CD4-positive, CD25-positive, alpha-beta regulatory T cell (primary cell): ENCODE results near the gene CLEC20A. TPM values are rescaled to one million over a fixed set of nuclear protein-coding genes. Genes with fewer than 3 reads are reported as not detected.
A peak's percentile ranks its signal among the peaks of the same experiment; 100 is the strongest.

ENCODE experiments used
- ATAC-seq, 2 donors: fragments of 150-1000 bp; cut with Tn5 transposase; one replicate each; pipeline ENCODE4 v1.10.0; 2021; ENCODE audit warnings: low read depth in 2 of 2, moderate number of reproducible peaks in 2 of 2, moderate library complexity in 1 of 2
- DNase-seq, 3 donors: peaks; one replicate each; pipeline versions ENCODE4 v3.0.0 to v3.0.0-alpha.2; 2012 to 2022; ENCODE audit warnings: mixed read lengths in 1 of 3
- H3K27ac ChIP-seq: one replicate; pipeline ENCODE4 v1.7.0; 2013; ENCODE audit warnings: mild to moderate bottlenecking, low read length; ENCODE audit not compliant: insufficient read depth, poor library complexity, severe bottlenecking
- H3K27me3 ChIP-seq: one replicate; pipeline ENCODE4 v1.7.0; 2013; ENCODE audit warnings: low read length; ENCODE audit not compliant: control insufficient read depth, insufficient read depth
- H3K36me3 ChIP-seq: one replicate; pipeline ENCODE4 v1.7.0; 2013; ENCODE audit warnings: mild to moderate bottlenecking, low read length, moderate library complexity; ENCODE audit not compliant: control insufficient read depth, insufficient read depth
- H3K4me1 ChIP-seq: 2 replicates; pipeline ENCODE4 v1.7.0; 2013; ENCODE audit warnings: mild to moderate bottlenecking, low read length; ENCODE audit not compliant: insufficient read depth, control insufficient read depth, poor library complexity, severe bottlenecking
- H3K4me3 ChIP-seq: one replicate; pipeline ENCODE4 v1.7.0; 2013; ENCODE audit warnings: low read depth, mild to moderate bottlenecking, low read length, moderate library complexity
- H3K9me3 ChIP-seq, 2 experiments: 1 replicate in 1 of 2; 2 replicates in 1 of 2; pipeline ENCODE4 v1.7.0; 2013; ENCODE audit warnings: low read length in 2 of 2, mild to moderate bottlenecking in 1 of 2, moderate library complexity in 1 of 2; ENCODE audit not compliant: control insufficient read depth in 2 of 2
- H3K27ac Mint-ChIP-seq, 3 donors: one replicate each; pipeline ENCODE4 v1.8.0; 2020 to 2022; ENCODE audit warnings: mild to moderate bottlenecking in 3 of 3, mixed read lengths in 3 of 3, moderate library complexity in 2 of 3
- H3K27me3 Mint-ChIP-seq: one replicate; pipeline ENCODE4 v1.8.0; 2022; ENCODE audit warnings: mild to moderate bottlenecking, mixed read lengths
- H3K36me3 Mint-ChIP-seq: one replicate; pipeline ENCODE4 v1.8.0; 2020; ENCODE audit warnings: mixed read lengths
- H3K4me1 Mint-ChIP-seq, 4 donors: one replicate each; pipeline ENCODE4 v1.8.0; 2020 to 2022; ENCODE audit warnings: mixed read lengths in 4 of 4, mild to moderate bottlenecking in 1 of 4
- H3K4me3 Mint-ChIP-seq, 4 donors: one replicate each; pipeline ENCODE4 v1.8.0; 2020 to 2022; ENCODE audit warnings: mild to moderate bottlenecking in 4 of 4, mixed read lengths in 4 of 4, moderate library complexity in 3 of 4
- H3K9me3 Mint-ChIP-seq, 7 donors: one replicate each; pipeline ENCODE4 v1.8.0; 2020 to 2022; ENCODE audit warnings: mixed read lengths in 7 of 7, mild to moderate bottlenecking in 3 of 7, moderate library complexity in 2 of 7
- polyA plus RNA-seq, 4 donors: library from polyadenylated mRNA; unstranded; fragments of 300-500 nt; fragmentation: Illumina TruSeq; gene quantifications; one replicate each; pipeline ENCODE4 v1.2.3, GENCODE V29; 2021
- total RNA-seq: library from RNA; stranded (reverse); gene quantifications from one replicate; pipeline ENCODE4 v1.2.3, GENCODE V29; 2022

Gene CLEC20A
- total and polyA plus RNA-seq, 5 donors from 2014 or later = 0.53 TPM; not detected in 4

- no peaks in the 10 kb centered on the region for H3K36me3 Mint-ChIP-seq
- H3K27me3 ChIP-seq = no peaks in the 10 kb centered on the region
- H3K27me3 Mint-ChIP-seq = peaks cover 18% of the 10 kb centered on the region
- no peaks in the 10 kb centered on the region for H3K4me1 Mint-ChIP-seq
- H3K27ac ChIP-seq = no peak overlapping the region
- peaks cover 0 to 2% (median 0%) of the 10 kb centered on the region in 7 donors for H3K9me3 Mint-ChIP-seq
- no peaks in the 10 kb centered on the region for H3K36me3 ChIP-seq
- H3K27ac Mint-ChIP-seq = no peak overlapping the region
- no peak overlapping the region for H3K4me3 ChIP-seq
- DNase-seq = no peak
- H3K4me1 ChIP-seq = no peaks in the 10 kb centered on the region
- no peak overlapping the region for H3K4me3 Mint-ChIP-seq
- H3K9me3 ChIP-seq = no peaks in the 10 kb centered on the region
- ATAC-seq = no peak
These were observed 7.4 kb downstream of the CLEC20A start for GRCh38 chr1:178489399-178489798.

DNA sequence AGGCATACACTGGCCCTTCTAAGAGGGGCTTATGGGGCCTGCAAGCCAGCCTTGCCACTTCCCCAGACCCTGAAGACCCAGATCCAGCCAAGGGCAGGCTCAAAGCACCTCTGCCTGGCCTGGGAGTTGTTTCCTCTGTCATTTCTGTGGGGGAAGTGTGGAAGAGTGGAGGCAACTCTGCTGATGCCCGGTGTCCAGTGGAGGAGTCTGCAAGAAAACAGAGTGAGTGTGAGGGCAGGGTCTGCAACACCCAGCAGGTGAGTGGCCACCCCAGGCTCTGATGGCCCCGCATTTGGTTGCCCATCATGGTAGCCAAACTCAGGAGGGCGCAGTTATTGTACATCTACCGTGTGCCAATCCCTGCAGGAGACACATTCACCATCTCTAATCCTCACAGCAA is 8.4 kb downstream of the CLEC20A start:
- H3K36me3 Mint-ChIP-seq = no peaks in the 10 kb centered on the region
- no peak for ATAC-seq
- H3K9me3 Mint-ChIP-seq = peaks cover 0 to 1% (median 0%) of the 10 kb centered on the region in 7 donors
- no peak overlapping the region for H3K4me3 Mint-ChIP-seq
- no peak for DNase-seq
- peaks cover 22% of the 10 kb centered on the region for H3K27me3 Mint-ChIP-seq
- Histone ChIP-seq H3K27ac (no peak overlapping the region), H3K4me3 (no peak overlapping the region), H3K27me3 (no peaks in the 10 kb centered on the region), H3K36me3 (no peaks in the 10 kb centered on the region), H3K9me3 (no peaks in the 10 kb centered on the region), H3K4me1 (no peaks in the 10 kb centered on the region)
- H3K4me1 Mint-ChIP-seq = no peaks in the 10 kb centered on the region
- H3K27ac Mint-ChIP-seq = no peak overlapping the region

DNA sequence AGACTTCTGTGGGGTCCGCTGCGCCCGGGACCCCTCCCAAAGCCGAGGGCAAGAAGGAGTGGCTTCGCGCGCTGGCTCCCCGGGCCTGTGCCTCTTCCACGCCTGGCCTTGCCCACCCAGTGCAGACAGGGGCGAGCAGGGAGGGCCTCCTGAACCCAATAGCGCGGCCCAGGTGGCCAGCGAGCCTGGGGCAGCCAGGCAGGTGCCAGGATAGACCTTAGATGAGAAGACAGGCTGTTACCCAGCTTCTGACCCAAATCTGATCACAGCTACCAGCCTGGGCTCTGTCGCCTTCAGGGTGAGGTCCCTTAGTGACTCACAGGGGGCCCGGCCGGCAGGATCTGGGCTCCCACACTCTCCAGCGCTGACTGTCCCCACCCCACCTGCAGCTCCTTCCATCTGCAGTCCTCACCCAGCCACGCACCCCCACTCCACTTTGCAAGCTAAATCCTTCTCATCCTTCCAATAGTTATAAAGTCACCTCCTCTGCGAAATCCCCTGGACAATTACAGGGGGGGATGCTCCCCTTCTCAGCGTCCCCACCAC is 9.6 kb downstream of the CLEC20A start:
- Histone ChIP-seq H3K4me3 (no peak overlapping the region), H3K27ac (no peak overlapping the region), H3K9me3 (no peaks in the 10 kb centered on the region), H3K36me3 (no peaks in the 10 kb centered on the region), H3K27me3 (no peaks in the 10 kb centered on the region), H3K4me1 (no peaks in the 10 kb centered on the region)
- Mint-ChIP-seq H3K9me3 (peaks cover 0 to 1% (median 0%) of the 10 kb centered on the region in 7 donors), H3K4me3 (no peak overlapping the region), H3K27me3 (peaks cover 22% of the 10 kb centered on the region), H3K27ac (peak overlapping the region in 1 of 3 donors; percentile 72), H3K36me3 (no peaks in the 10 kb centered on the region), H3K4me1 (no peaks in the 10 kb centered on the region)
- DNase-seq = no peak
- no peak for ATAC-seq

- Histone ChIP-seq H3K4me3 (no peak overlapping the region), H3K9me3 (no peaks in the 10 kb centered on the region), H3K27ac (no peak overlapping the region), H3K27me3 (no peaks in the 10 kb centered on the region), H3K36me3 (no peaks in the 10 kb centered on the region), H3K4me1 (no peaks in the 10 kb centered on the region)
- H3K4me1 Mint-ChIP-seq = no peaks in the 10 kb centered on the region
- H3K36me3 Mint-ChIP-seq = no peaks in the 10 kb centered on the region
- H3K27me3 Mint-ChIP-seq = peaks cover 22% of the 10 kb centered on the region
- no peak overlapping the region for H3K27ac Mint-ChIP-seq
- H3K9me3 Mint-ChIP-seq = peaks cover 0 to 1% (median 0%) of the 10 kb centered on the region in 7 donors
- no peak for ATAC-seq
- DNase-seq = no peak
- no peak overlapping the region for H3K4me3 Mint-ChIP-seq
These were observed 10.4 kb downstream of the CLEC20A start for GRCh38 chr1:178486100-178487069.

DNA sequence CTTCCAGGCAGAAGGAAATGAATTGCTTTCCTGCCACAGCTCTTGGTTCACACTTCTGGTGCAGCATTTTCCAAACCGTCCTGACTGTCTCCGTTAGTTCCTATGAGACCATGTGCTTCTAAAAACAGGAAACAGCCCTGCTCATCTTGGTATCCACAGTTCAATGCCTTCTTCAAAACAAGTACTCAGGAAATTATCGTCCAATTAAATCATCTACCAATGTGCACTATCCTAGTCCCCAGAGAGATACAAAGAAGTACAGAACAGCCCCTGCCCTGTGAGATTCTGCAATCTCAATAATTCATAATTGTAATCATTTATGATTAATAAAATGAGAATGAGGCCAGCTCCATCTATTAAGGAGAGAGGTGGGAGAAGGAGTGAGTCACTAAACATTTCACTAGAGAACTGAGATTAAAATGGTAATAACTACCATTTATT is 11.2 kb downstream of the CLEC20A start:
- no peaks in the 10 kb centered on the region for H3K27me3 ChIP-seq
- no peak overlapping the region for H3K4me3 ChIP-seq
- DNase-seq (no peak), ATAC-seq (no peak)
- no peaks in the 10 kb centered on the region for H3K9me3 ChIP-seq
- Mint-ChIP-seq H3K4me3 (no peak overlapping the region), H3K27me3 (peaks cover 22% of the 10 kb centered on the region), H3K36me3 (no peaks in the 10 kb centered on the region), H3K4me1 (no peaks in the 10 kb centered on the region), H3K9me3 (peaks cover 0 to 1% (median 0%) of the 10 kb centered on the region in 7 donors), H3K27ac (no peak overlapping the region)
- no peaks in the 10 kb centered on the region for H3K4me1 ChIP-seq
- H3K36me3 ChIP-seq = no peaks in the 10 kb centered on the region
- no peak overlapping the region for H3K27ac ChIP-seq

GRCh38 chr1:178484698-178485225 is 12.0 kb downstream of the CLEC20A start:
- no peaks in the 10 kb centered on the region for H3K9me3 ChIP-seq
- no peaks in the 10 kb centered on the region for H3K27me3 ChIP-seq
- H3K9me3 Mint-ChIP-seq = peaks cover 0 to 1% (median 0%) of the 10 kb centered on the region in 7 donors
- H3K27ac Mint-ChIP-seq = no peak overlapping the region
- no peak for DNase-seq
- H3K4me1 Mint-ChIP-seq = no peaks in the 10 kb centered on the region
- H3K36me3 Mint-ChIP-seq = no peaks in the 10 kb centered on the region
- H3K36me3 ChIP-seq = no peaks in the 10 kb centered on the region
- no peak overlapping the region for H3K4me3 Mint-ChIP-seq
- H3K27me3 Mint-ChIP-seq = peaks cover 22% of the 10 kb centered on the region
- no peak for ATAC-seq
- no peaks in the 10 kb centered on the region for H3K4me1 ChIP-seq
- H3K4me3 ChIP-seq = no peak overlapping the region
- H3K27ac ChIP-seq = no peak overlapping the region

- H3K4me3 Mint-ChIP-seq = no peak overlapping the region
- Histone ChIP-seq H3K4me1 (no peaks in the 10 kb centered on the region), H3K9me3 (no peaks in the 10 kb centered on the region), H3K36me3 (no peaks in the 10 kb centered on the region), H3K27ac (no peak overlapping the region), H3K27me3 (no peaks in the 10 kb centered on the region), H3K4me3 (no peak overlapping the region)
- DNase-seq (no peak), ATAC-seq (no peak)
- H3K27ac Mint-ChIP-seq = no peak overlapping the region
- no peaks in the 10 kb centered on the region for H3K36me3 Mint-ChIP-seq
- H3K4me1 Mint-ChIP-seq = no peaks in the 10 kb centered on the region
- H3K9me3 Mint-ChIP-seq = peaks cover 0 to 1% (median 0%) of the 10 kb centered on the region in 7 donors
- H3K27me3 Mint-ChIP-seq = peaks cover 20% of the 10 kb centered on the region
These were observed 13.4 kb downstream of the CLEC20A start for GRCh38 chr1:178483251-178483957.
